Measurements from ENCODE around the gene POTEH. TPM values are rescaled to one million over a fixed set of nuclear protein-coding genes. Genes with fewer than 3 reads are reported as not detected.
A peak's percentile ranks its signal among the peaks of the same experiment; 100 is the strongest.
"Not testable (repeated sequence)": the region's sequence is repeated elsewhere in the genome, so short reads cannot be mapped to it uniquely, and the experiment has no call there.

The POTEH gene
- not detected for total RNA-seq

DNA sequence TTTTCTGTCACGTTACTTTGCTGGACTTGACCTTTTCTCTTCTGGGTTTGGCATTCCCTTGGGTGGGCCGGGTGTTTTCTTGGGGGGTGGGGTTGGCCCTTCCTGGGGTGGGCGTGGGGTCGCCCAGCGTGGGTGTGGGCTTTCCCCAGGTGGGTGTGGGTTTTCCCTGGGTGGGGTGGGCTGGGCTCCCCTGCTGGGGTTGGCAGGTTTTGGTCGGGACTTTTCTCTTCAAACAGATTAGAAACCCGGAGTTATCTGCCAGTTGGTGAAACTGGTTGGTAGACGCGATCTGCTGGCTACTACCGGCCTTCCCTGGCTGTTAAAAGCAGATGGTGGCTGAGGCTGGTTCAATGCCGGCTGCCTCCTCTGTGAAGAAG, at the start of gene POTEH:
Gene POTEH, plus strand, starts transcription at position 278 of the 377 bp plus-strand sequence. Its CDS starts 52 bp downstream, at position 330.
- not testable (repeated sequence) for ATAC-seq

DNA sequence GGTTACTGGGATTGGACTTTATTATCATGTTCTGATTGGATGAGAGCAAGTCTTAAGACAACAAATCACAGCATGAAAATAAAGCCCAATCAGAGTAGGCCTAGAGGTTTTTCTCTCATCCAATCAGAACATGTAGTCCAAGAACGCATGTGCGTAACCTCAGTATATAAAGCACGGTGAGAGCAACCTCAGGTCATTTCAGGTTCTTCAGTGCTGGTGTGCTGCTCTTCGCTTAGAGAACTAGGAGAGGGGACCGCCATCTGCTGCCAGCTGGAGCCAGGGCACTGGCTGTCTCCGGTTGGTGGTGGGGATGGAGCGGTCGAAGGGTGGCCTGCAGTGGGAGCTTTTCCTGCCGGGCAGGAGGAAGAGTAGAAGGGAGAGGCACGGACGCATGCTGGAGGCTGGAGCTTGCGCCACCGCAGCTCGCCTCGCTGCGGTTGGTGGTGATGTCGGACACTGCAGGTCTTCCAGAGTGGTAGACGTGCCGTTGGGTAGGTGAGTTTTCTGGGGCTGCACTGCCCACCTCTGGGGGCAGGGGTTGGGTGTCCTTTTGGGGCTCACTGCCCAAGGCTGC, 47.5 kb upstream of the POTEH start:
- not testable (repeated sequence) for ATAC-seq

DNA sequence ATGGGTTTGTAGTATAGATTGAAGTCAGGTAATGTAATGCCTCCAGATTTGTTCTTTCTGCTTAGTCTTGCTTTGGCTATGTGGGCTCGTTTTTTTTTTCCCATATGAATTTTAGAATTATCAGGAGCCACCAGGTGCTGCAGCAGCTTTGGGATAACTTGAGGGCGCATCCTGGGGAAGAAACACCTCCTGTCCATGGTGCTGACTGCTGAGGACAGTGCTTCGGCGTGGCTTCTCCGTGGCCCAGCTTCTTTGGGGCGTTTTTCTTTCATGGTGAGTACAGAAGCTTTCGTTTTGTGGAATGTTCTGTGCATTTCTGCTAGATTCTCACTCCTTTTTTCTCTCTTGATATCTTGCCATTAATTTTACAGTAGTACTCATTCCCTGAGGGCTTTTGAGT, 37.9 kb upstream of the POTEH start:
- not testable (repeated sequence) for ATAC-seq

DNA sequence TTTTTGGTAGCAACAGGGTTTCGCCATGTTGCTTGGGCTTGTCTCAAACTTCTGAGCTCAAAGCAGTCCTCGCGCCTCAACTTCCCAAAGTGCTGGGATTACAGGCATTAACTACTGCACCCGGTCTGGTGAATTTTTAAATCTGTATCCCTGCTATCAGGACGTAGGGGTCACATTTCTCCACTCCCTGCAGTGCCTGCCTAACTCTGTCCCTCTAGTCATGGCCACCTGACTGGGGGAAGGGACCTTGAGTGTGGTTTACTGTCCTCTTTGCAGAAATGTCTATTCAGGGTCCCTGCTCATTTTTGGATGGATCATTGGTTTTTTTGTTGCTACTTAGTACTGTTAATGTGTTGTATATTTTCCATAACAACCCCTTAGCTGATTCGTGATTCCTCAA, 37.1 kb upstream of the POTEH start:
- not testable (repeated sequence) for ATAC-seq

DNA sequence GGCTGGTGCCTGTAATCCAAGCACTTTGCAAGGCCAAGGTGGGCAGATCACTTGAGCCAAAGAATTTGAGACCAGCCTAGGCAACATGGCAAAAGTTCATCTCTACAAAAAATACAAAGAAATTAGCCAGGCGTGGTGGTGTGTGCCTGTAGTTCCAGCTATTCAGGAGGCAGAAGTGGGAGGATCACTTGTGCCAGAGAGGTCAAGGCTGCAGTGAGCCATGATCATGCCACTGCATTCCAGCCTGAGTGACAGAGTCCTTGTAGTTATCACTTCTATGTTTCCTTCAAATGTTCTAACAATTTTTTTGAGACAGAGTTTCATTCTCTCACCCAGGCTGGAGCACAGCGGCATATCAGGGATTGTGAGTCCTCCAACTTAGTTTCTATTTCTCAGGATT, 36.6 kb upstream of the POTEH start:
- not testable (repeated sequence) for ATAC-seq

DNA sequence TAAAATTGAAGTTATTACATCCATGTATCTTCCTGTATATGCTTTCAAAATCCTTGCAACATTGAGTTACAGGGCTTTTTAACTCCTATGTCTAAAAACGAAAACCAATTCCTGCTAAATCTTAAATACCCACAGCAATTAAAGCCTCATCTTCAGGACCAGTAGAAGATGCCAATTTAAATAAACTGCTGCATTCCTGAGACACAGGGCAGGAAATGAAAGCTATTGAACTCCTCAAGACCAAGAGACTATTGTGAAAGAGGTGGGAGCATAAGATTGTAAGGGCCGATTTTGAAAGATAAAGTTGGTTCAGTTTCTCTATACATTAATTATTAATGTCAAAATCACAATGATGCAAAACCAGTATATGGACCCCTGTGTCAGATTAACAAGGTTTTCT, 28.7 kb upstream of the POTEH start:
- not testable (repeated sequence) for ATAC-seq

DNA sequence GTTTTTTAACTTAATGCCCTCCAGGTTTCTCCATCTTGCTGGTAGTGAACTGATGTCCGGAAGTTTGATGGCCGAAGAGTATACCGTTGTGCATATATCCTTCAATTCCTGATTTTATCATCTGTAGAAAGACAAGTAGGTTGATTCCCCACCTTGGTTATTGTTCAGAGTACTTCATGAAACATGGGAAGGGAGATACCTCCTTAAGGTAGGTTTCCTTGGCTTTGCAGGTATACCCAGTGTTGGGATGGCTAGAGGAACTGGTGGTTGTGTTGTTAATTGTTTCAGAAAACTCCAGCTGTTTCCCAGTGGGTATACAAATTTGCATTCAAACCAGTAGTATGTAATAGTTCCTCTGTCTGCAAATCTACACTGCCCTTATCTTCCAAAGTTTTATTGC, 25.1 kb upstream of the POTEH start:
- ATAC-seq = not testable (repeated sequence)

DNA sequence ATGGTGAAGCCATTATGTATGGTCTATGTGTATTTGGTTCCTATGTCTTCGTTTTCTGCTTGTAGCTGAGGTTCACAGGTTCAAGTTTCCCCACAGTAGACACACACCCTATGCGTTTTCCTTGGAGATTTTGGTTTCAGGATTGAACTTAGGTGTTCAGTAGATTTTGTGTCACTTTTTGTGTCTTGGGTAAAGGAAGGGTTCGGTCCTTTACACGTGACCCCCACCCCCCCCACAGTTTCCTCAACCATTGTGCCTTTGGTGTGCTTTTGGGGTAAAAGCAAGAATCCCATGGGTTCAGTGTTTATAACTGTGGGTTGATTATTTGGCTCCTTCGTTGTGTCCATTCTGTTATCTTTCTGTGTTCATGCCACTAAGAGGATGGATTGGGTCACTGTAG, 24.3 kb upstream of the POTEH start:
- ATAC-seq = not testable (repeated sequence)

DNA sequence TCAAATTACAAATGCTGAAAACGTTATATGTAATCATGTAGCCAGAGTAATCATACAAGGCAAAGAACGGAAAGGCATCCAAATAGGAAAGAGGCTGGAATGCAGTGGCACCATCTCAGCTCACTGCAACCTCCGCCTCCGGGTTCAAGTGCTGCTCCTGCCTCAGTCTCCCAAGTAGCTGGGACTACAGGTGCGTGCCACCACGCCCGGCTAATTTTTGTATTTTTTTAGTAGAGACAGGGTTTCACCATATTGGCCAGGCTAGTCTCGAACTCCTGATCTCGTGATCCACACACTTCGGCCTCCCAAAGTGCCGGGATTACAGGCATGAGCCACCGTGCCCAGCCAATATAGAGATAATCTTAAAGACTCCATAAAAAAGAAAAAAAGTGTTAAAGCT, 20.4 kb upstream of the POTEH start:
- ATAC-seq = not testable (repeated sequence)

DNA sequence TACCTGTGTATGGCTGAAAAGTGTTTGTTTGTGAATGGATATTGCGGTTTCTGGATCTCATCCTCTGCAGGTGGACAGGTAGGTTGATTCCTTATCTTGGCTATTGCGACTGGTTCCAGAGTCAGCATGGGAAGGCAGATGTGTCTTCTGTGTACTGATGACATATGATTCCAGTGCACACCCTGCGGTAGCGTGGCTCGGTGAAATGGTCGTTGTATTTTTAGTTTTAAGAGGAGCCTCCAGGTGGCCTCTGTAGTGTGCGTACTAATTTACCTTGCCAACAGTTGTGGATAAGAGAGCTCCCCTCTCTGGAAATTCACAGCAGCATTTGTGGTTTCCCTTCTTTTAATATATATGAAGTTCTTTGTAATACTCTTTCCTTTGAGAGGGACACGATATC, 10.1 kb upstream of the POTEH start:
- not testable (repeated sequence) for ATAC-seq

DNA sequence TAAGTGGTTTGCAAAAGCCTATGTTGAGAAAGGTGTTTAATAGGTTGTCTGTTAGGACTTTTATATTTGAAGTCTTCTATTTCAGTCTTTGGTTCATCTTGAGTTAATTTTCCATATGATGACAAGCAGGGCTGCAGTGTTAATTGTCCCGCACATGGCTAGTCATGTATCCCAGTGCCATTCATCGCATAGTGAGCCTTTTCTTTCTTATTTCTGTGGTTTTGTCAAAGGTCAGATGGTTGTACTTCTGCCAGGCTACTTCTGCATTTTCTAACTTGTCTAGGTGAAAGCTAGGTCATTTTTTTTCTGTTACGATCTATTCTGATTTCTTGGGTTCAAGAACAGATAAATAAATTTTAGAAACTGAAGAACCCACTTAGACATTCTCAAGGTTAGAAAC, 5.7 kb upstream of the POTEH start:
- ATAC-seq = not testable (repeated sequence)

DNA sequence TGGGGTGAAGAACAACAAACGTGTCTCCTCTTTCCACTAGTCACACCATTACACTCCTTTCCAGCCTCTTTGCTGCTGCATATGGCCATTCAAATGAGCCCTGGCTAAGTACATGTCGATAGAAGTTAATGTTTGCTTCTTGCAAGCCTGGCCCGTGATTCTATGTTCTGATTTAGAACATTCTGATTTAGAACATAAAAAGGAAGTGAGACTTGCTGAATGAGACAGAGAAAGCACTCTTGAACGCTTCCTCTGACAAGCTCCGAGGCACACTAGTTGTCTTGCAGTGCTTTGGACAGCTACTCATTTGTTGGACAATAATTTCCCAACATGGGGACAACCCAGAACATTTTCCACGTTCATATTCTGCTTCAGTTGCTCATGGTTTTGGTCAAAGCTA, 5.1 kb upstream of the POTEH start:
- ATAC-seq = not testable (repeated sequence)

DNA sequence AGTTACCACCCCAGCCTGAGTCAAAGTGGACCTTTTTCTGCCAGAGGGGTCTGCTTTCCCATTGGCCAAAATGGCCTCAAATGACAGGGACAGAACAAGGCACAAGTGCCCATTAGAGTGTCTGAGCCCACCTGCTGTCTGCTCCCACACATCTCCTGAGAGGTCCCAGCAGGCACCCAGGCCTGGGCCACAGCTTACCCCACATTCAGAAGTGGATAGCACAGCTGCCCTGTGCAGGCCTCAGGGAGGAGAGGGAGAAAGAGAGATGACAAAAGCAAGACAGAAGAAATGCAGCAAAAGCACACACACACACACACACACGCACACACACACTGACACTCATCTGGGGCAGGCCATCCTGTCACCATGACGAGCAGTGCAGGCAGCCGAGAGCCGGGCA, 4.2 kb upstream of the POTEH start:
- ATAC-seq = not testable (repeated sequence)

DNA sequence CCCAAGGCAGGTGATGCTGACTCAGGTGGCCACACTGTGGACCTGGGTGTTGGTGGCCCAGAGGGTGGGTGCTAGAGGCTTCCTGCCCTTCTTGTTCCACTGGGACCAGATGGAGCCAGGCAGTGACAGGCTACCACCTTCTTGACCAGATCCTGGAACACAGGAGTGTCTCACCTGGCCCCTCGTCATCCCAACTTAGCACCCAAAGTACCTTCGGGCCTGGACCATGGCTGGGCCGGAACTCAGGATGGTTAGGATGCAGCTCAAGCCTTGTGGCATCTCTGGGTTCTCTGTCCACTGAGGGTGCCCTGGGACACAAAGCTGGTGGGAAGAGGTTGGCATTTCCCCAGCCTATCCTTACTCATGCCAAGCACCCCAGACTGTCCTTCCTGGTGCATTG, 2.7 kb upstream of the POTEH start:
- ATAC-seq = peak; percentile 31

DNA sequence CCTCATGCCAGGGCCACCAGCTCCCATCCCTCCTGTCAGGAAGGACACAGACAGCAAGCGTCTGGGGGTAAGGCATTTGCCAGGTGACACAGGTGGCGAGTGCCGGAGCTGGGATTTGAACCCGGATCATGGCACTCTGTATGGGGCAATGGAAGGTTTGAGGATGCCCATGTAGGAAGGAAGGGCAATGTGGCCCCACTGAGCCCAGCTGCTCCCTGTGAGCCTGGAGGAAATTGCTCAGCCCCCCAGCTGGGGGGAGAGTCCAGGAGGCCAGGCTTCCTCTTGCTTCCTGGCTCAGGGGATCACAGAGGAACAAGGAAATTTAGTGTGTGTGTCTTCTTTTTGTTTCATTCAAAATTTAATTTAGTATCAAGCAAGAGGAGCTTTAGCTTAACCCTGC, 2.1 kb upstream of the POTEH start:
- not testable (repeated sequence) for ATAC-seq

DNA sequence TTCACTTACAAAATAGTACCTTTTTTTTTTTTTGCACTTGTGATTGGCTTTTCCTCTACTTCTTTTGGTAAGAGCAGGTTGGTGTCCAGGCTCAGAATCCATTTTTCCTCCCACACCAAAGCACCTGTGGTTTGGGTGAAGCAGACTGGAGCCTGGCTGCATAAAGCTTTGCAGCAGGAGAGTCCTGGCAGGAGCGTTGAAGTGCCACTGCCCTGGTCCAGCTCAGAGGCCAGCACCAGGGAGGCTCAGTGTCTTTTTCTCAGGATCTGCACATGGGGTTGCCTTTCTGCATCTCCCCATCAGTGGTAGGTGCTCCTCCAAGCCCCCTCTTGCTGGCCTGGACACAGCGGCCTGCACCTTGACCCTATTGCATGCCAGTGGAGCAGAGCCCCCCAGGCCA, 1.7 kb upstream of the POTEH start:
- ATAC-seq = not testable (repeated sequence)

DNA sequence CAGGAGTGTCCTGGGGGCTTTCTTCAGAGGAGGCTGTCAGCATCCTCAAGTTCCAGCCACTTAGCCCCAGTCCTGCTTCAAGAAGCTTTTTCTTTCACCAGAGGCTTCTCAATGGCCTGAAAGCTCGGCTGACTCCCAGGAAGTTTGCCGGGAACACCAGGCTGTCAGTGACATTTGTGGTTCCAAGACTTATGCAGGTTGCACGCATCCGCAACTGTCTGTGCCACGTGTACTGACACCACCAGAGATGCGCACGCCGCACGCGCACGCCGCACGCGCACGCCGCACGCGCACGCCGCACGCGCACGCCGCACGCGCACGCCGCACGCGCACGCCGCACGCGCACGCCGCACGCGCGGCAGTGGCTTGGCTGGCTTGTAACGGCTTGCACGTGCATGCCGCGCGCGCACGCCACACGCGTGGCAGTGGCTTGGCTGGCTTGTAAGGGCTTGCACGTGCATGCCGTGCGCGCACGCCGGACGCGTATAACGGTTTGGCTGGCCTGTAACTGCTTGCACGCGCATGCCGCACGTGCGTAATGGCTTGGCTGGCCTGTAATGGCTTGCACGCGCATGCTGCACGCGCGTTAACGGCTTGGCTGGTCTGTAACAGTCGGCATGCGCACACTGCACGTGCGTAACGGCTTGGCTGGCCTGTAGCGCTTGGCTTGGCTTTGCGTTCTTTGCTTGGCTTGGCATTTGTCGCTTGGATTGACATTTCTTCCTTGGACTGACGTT, 646 bp upstream of the POTEH start:
- peak; percentile 11 for ATAC-seq

DNA sequence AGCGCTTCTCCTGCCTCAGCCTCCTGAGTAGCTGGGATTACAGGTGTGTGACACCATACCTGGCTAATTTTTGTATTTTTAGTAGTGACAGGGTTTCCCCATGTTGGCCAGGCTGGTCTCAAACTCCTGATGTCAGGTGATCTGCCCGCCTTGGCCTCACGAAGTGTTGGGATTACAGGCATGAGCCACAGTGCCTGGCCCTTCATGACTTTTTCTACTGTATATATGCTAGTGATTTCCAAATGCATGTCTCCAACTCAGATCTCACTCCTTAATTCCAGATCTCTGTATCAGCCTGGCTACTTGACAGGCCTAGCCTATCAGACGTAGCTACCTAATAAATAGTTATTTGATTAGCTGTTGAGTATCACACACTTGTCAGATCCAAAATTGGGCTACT, 23.8 kb downstream of the POTEH start:
- not testable (repeated sequence) for ATAC-seq

DNA sequence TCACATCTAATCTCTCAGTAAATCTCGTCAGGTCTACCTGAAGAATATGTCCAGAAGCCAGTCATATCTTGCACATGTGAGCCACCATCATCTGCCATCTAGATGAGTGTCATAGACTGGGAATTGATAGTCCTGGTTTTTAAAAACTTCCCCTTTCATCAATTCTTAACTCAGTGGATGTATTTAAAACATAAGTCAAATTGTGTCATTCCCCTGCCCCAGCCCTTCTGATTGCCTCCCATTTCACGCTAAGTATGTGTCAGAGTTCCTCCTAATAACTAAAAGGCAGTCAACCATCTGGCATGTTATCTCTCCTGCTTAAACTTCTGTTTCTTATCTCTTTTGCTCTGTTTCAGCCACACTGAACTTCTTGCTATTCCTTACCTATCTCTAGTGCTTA, 24.3 kb downstream of the POTEH start:
- ATAC-seq = not testable (repeated sequence)

DNA sequence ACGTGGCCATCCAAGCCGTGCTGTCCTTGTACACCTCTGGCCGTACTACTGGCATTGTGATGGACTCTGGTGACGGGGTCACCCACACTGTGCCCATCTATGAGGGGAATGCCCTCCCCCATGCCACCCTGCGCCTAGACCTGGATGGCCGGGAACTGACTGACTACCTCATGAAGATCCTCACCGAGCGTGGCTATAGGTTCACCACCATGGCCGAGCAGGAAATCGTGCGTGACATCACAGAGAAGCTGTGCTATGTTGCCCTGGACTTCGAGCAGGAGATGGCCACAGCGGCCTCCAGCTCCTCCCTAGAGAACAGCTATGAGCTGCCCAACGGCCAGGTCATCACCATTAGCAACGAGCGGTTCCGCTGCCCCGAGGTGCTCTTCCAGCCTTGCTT, 32.1 kb downstream of the POTEH start:
- not testable (repeated sequence) for ATAC-seq

DNA sequence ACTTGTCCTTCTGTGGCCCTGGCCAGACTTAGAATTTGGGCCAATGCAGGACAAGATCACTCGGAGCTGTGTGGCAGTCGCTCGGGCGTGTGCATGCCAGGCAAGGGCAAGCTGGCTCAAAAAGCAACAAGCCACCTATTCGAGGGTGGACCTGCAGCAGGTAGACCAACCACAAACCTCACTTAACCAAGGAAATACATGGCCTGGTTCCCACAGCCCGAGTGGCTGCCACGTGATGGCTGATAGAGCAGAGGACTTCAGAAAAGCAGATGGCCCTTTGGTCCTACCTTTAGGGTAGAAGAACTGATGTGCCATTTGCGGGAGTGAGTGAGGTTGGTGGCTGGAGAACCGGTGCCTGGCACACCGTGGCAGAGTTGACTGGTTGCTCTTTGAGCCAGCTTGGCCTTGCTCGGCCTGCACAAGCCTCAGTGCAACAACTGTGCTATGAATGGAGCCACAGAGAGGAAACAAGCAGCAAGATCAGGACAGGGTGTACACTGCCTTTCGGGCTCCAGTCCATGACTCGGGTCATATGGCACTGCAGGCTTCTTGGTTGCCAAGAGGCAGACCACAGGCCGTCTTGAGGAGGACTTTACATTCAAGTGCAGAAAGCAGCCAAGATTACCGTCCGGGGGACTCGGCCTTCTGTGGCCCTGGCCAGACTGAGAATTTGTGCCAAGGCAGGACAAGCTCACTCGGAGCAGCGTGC, 39.5 kb downstream of the POTEH start:
- not testable (repeated sequence) for ATAC-seq

DNA sequence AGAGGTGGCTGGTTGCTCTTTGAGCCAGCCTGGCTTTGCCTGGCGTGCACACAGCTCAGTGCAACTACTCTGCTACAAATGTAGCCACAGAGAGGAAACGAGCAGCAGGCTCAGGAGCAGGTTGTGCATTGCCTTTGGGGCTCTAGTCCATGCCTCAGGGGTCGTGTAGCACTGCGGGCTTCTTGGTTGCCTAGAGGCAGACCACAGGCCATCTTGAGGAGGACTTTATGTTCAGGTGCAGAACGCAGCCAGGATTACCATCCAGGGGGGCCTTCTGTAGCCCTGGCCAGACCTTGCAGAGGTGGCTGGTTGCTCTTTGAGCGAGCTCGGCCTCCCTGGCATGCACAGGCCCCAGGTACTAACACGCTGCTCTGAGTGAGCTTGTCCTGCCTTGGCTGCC, 41.2 kb downstream of the POTEH start:
- ATAC-seq = not testable (repeated sequence)

DNA sequence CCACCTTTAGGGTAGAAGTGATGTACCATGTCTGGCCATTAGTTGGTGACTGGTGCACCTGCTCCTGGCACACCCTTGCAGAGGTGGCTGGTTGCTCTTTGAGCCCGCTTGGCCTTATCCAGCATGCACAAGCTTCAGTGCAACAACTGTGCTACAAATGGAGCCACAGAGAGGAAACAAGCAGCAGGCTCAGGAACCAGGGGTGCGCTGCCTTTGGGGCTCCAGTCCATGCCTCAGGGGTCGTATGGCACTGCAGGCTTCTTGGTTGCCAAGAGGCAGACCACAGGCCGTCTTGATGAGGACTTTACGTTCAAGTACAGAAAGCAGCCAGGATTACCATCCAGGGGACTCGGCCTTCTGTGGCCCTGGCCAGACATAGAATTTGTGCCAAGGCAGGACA, 44.6 kb downstream of the POTEH start:
- not testable (repeated sequence) for ATAC-seq
